PFSK-1 (cell line): ENCODE measurements around the gene NEXN.

Experiments used
- POLR2AphosphoS5 ChIP-seq: IDR thresholded peaks from 2 replicates; pipeline ENCODE4 v1.6.1; 2012; ENCODE audit warnings: low read depth, mild to moderate bottlenecking, control low read depth, low read length, moderate library complexity
- SIN3A ChIP-seq: IDR thresholded peaks from 2 replicates; pipeline ENCODE4 v1.6.1; 2012; ENCODE audit warnings: mild to moderate bottlenecking, low read length, moderate library complexity, borderline replicate concordance; ENCODE audit not compliant: insufficient read depth

- TF ChIP-seq POLR2AphosphoS5 (no peak), SIN3A (no peak)
Observed at GRCh38 chr1:77986810-77987209, 98.4 kb downstream of the NEXN start.
